COLO668 (cell line): Measurements from ENCODE around the gene TENM3.

Experiments
- DNase-seq: peaks from one replicate; lab custom pipeline; 2025; ENCODE audit not compliant: unreplicated experiment; lab: John Stamatoyannopoulos, UW

The TENM3 gene

GRCh38 chr4:182828360-182829025 is 585.3 kb downstream of the TENM3 start:
- no peak for DNase-seq

GRCh38 chr4:182829196-182829595 is 586.0 kb downstream of the TENM3 start:
- DNase-seq = no peak

DNA sequence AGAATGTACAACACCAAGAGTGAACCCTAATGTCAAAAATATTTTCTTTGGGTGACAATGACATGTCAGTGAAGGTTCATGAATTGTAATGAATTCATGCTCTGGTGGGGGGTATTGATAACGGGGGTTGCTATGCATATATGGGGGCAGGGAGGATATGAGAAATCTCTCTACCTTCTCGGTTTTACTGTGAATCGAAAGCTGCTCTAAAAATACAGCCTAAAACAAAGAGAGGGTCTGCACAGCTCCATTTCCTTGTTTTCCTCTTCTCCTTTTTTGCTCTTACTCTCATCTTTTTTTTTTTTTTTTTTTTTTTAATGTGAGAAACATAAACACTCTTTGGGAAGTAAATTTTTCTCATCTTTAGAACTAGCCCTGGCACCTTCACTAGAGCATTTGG is 588.2 kb downstream of the TENM3 start:
- DNase-seq = no peak

DNA sequence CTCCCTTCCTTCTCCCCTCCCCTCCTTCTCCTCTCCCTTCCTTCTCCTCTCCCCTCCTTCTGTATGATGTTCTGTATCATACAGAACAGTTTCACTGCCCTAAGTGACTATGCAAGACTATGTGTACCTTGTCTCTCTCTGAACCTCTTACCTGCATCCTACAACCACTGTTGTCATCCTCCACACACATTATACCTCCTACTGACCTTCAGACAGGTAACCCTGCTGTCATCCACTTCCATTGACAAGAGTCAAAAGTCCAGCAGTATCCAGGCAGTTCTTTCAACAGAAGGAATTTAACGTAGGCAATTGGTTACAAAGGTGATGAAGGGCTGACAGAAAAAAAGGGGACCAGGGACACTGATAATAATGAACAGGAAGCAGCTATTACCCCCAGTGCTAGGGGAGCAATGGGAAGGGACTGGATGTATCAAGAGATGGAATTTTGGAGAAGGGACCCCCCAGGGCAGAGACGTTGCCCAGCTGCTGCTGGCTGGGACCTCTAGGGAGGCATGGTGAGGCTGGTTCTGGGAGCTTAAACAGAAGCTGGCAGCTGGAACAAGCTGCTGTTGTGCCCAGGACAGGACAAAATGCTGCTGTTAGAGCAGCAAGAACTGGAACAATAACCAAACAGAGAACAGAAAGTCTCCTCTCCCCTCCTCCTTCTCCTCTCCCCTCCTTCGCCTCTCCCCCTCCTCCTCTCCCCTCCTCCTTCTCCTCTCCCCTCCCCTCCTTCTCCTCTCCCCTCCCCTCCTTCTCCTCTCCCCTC is 589.3 kb downstream of the TENM3 start:
- DNase-seq = no peak

- DNase-seq = no peak
These were observed 592.0 kb downstream of the TENM3 start for GRCh38 chr4:182835006-182835740.

GRCh38 chr4:182837831-182838230 is 594.6 kb downstream of the TENM3 start:
- DNase-seq = no peak

DNA sequence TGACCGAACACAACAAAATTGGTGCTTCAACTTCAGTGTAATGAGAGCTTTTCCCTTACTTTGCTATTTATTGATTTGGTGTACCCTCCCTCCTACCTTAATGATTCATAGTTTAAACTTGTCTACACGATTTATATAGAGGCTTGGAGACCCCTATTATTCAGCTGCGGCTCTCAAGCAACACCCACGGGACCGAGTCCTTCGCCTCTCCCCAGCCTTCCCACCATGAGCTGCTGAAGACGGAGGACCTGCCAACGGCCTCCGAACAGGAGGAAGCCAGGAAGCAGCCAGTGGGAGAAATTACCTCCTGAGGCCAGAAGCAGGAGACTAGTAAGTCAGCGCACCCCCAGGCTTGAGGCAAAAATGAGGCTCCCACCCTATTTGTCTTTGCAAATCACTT is 595.3 kb downstream of the TENM3 start:
- no peak for DNase-seq

DNA sequence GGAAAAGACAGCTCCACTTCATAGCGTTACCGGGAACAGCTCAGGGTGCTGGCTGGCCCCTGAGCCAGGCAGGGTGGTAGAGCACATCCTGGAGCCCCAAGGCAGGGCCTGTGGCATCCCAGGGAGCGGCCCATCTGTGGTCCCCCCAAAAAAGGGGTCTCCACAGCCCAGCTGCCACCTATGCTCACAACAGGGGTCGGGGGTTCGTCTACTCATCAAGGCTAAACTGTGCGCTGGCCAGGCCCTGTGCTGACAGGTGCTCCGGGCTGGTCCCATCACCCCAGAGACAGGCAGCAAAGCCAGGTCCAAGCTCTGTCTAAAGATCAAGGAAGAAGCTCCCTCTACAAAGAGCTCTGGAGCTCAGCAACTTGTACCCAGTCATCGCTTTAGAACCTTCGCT is 596.1 kb downstream of the TENM3 start:
- no peak for DNase-seq

DNA sequence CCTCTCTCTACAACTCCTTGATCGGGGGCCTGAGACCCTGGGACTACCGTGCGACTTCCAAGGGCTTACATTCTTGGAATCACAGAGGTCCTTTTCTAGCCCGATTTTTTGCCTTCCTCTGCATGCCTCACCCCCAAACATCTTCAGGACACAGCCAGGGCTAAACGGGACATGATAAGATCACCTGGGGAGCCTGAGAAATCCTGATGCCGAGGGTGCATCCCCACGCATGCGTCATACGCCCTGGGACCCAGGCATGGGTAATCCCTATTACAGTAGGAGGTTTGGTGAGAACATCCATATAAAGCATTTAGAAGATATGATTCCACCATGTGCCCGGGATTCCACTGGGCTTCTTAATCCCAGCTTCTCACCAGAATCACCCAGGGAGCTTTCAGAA is 596.9 kb downstream of the TENM3 start:
- no peak for DNase-seq

DNA sequence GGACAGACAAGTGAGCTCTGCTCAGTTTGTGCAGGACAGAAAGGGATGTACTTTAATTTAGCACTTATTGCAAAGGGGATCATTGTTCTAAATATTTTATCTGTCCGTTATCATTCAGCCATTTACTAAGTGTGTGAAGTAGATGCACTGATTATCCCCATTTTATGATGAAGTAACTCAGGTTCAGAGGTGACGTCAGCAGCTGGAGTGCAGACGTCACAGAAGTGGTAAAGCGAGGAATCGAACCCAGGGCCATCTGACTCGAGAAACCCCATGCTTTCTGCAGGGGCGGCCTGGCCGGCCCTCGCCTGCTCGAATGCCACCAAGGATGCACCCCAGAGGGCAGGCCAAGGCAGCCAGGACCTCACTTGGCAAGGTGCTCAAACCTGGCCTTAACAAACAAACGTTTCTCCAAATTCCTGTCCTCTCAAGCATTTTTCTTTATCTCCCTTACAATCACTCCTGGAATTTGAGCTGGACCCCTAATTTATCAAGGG is 599.0 kb downstream of the TENM3 start:
- no peak for DNase-seq

GRCh38 chr4:182842759-182843390 is 599.7 kb downstream of the TENM3 start:
- DNase-seq = no peak

- no peak for DNase-seq
These were observed 600.7 kb downstream of the TENM3 start for GRCh38 chr4:182843808-182844325.

- DNase-seq = no peak
These were observed 602.4 kb downstream of the TENM3 start for GRCh38 chr4:182845618-182846017.

- DNase-seq = no peak
These were observed 602.8 kb downstream of the TENM3 start for GRCh38 chr4:182846036-182846435.

- no peak for DNase-seq
These were observed 604.6 kb downstream of the TENM3 start for GRCh38 chr4:182847576-182848450.

- no peak for DNase-seq
These were observed 605.5 kb downstream of the TENM3 start for GRCh38 chr4:182848685-182849084.
